ENCODE data around the gene ZNF22.
"Not testable (repeated sequence)": the region's sequence is repeated elsewhere in the genome, so short reads cannot be mapped to it uniquely, and the experiment has no call there.

The ZNF22 gene

DNA sequence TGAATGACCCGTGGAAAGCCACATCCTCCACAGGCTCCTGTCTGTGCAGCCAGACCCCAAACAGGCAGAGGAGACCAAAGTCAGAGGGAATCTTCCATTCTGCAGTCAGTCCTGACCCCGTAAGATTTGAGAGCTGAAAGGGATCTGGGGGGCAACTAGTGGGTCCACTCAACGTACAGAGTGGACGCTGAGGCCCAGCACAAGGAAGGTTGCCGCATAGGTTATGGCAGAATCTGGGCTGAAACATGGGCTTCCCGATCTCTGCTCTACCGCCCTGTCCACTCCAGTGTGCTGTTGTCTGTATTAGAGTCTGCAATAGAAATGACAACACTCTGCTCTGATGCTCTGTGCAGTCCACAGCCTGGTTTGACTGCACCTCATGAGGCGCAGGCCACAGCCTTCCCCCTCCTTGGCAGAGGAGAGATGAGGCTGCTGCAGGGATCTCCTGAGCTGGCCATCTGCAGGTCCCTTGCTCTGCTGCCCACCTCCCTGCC lies 7.9 kb upstream of the ZNF22 start:
- no peak for DNase-seq

DNA sequence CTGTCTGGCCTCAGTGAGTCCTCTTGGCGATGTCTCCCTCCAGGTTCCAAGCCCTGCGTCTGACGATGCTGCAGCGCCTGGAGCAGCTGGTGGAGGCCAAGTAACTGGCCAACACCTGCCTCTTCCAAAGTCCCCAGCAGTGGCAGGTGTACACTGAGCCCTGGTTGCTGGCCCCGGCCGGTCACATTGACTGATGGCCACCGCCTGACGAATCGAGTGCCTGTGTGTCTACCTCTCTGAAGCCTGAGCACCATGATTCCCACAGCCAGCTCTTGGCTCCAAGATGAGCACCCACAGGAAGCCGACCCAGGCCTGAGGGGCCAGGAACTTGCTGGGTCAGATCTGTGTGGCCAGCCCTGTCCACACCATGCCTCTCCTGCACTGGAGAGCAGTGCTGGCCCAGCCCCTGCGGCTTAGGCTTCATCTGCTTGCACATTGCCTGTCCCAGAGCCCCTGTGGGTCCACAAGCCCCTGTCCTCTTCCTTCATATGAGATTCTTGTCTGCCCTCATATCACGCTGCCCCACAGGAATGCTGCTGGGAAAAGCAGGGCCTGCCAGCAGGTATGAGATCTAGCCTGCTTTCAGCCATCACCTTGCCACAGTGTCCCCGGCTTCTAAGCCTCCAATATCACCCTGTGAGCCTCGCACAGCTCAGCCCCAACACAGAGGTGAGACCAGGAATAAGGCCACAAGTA lies 7.3 kb upstream of the ZNF22 start:
- DNase-seq, result no peak

GRCh38 chr10:44993922-44994751 lies 6.6 kb upstream of the ZNF22 start:
- no peak for DNase-seq

GRCh38 chr10:44994752-44995530 lies 5.8 kb upstream of the ZNF22 start:
- DNase-seq, result no peak

DNA sequence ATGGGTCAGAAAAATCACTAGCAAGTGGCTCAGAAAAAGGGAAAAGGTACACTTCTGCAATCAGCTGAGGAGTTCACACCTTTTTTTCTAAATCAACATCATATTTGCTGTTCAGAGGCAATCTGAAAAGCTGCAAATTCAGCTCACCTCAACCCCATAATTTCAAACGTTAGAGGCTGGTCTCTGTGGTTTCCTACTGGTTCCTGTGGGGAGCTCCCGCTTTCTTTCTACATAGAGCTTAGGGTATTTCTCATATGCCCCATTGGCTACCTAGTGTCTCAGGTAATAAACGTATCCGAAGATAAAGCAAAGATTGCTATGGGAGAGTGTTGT lies 5.2 kb upstream of the ZNF22 start:
- peak; percentile 28 for DNase-seq

- DNase-seq, result no peak
Observed at GRCh38 chr10:44995914-44996669, 4.6 kb upstream of the ZNF22 start.

DNA sequence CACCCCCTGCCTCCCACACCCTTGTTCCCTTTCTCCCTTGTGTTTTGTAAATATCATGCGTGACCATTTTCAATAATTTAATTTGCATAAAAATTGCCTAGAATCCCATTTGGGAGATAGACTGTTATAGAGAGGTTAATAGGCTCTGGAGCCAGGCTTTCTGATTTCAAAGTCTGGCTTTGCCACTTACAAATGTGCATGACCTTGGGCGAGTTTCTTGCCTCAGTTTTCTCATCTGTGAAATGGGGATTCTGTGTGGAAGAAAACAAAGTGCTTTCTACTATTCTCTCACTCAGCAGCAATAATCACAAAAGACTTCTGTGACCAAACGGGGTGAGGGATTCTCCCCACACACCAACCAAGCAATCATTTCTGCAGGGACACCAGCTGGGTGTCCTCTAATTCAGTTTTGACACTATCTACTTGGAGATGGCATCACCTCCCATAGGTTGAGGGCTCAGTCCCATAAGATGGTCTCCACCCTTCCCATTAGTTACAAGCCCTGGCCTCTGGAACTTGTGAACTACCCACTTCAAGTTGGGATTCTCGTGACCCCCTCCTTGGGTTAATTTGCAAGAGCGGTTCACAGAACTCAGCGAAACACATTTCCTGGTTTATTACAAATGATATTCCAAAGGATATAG lies 3.5 kb upstream of the ZNF22 start:
- no peak for DNase-seq

- no peak for DNase-seq
Observed at GRCh38 chr10:44998146-44998631, 2.5 kb upstream of the ZNF22 start.

- no peak for DNase-seq
Observed at GRCh38 chr10:45000138-45000751, 478 bp upstream of the ZNF22 start.

- peak; percentile 43 for DNase-seq
Observed at GRCh38 chr10:45001381-45002148, 842 bp downstream of the ZNF22 start.

GRCh38 chr10:45003432-45004000 lies 2.8 kb downstream of the ZNF22 start:
- no peak for DNase-seq

DNA sequence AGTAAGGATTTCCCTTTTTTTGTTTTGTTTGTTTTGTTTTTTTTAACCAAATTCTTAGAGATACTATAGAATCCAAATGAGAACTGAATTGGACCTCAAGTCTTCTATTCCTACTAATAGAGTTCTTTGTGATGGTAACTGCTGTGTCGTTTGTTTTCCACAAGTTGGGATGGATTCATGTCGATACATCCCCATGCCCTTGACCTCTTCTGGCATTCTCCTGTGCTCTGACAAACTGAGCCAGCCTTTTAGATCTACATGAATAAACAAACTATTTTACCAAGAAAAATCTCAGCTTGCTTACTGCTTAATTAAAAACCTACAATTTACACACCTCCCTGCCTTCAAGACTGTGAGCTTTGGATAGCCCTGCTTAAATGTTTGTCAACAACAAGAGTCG lies 3.9 kb downstream of the ZNF22 start:
- no peak for DNase-seq

DNA sequence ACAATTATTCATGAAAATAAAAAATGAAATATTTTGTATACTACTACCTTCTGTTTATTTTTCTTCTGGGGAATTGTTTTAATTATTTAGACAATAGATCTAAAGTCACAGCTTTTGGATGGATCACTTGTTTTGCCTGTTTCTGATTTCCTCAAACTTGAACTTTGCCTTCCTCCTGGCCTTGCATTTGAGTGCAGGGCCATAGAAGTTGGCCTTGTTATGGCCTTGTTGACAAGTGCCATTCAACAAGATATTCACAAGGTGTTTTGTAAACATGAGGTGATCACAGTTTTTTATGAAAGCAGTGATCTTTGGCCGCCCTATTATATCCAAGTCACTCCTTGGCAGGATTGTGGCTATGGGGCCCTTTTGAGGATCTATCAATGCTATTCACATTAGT lies 4.6 kb downstream of the ZNF22 start:
- no peak for DNase-seq

DNA sequence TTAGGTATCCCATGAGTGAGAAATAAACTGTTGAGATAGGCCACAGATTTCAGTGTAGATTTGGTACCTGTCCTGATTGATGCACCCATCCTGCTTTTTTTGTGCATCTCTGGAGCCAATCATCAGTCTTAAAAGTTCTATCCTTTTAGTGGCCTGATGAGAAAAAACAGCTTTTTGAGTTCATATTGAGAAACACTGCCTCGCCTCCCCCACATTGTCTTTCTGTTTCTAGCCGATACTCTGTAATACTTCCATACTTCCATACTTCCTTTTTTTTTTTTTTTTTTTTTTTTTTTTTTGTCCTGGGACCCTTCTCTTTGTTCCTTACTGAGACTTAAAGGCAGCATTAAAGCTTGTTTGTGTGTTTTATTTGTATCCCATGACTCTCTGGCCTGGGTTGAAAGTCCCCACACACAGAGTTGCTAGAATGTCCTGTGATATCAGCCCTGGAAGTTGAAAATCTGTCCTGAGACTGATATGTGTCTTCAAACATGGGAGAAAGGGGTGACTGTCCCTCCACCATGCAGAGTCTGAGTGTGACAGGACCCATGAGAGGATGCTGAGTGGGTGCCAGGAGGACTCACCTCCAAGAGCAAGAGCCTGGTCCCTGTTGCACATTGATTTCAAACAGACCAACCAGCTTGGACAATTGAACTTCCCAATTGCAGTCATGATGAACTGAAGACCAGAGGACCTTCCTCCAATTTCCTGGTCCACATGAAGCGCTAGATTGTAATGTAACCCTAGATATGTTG lies 5.7 kb downstream of the ZNF22 start:
- DNase-seq, result no peak

- DNase-seq, result peak; percentile 66
Observed at GRCh38 chr10:45008524-45009161, 7.9 kb downstream of the ZNF22 start.

DNA sequence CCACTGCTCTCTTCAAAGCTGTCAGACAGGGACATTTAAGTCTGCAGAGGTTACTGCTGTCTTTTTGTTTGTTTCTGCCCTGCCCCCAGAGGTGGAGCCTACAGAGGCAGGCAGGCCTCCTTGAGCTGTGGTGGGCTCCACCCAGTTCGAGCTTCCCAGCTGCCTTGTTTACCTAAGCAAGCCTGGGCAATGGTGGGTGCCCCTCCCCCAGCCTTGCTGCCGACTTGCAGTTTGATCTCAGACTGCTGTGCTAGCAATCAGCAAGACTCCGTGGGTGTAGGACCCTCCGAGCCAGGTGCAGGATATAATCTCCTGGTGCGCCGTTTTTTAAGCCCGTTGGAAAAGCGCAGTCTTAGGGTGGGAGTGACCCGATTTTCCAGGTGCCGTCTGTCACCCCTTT lies 13.8 kb downstream of the ZNF22 start:
- not testable (repeated sequence) for DNase-seq

GRCh38 chr10:45015590-45015989 lies 14.9 kb downstream of the ZNF22 start:
- DNase-seq, result no peak

- DNase-seq, result no peak
Observed at GRCh38 chr10:45023426-45023825, 22.7 kb downstream of the ZNF22 start.

DNA sequence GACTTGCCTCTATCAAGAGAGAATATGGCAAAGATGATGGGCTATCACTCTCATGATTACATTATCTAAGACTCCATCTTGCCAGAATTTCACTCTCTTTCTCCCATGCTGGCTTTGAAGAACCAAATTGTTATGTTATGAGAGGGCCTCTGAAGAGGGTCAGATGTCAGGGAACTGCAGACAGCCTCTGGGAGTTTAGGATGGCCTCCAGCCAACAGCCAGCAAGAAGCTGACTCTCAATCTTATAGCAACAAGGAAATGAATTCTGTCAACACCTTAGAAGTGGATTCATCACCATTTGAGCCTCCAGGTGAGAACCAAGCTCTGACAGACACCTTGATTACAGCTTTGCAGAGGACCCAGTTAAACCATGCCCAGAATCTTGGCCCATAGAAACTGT lies 33.6 kb downstream of the ZNF22 start:
- no peak for DNase-seq

All from activated CD4-positive, alpha-beta T cell treated with anti-CD3 and anti-CD28 coated beads, Interleukin-10, Interleukin-2, amounts not matched to agents 100 ng/mL and 50 ng/mL, durations not matched to agents 16 hours and 8 hours (primary cell).